Activated CD8-positive, alpha-beta memory T cell treated with anti-CD3 and anti-CD28 coated beads for 1 hour (primary cell): Measurements from ENCODE around the gene KLHL6.
"Not testable (repeated sequence)": the region's sequence is repeated elsewhere in the genome, so short reads cannot be mapped to it uniquely, and the experiment has no call there.

Experiments
- DNase-seq, 2 donors: peaks; one replicate each; pipeline ENCODE4 v3.0.0-alpha.2; 2020; ENCODE audit warnings: low read depth in 1 of 2; ENCODE audit errors: extremely low read depth in 1 of 2

Gene KLHL6

DNA sequence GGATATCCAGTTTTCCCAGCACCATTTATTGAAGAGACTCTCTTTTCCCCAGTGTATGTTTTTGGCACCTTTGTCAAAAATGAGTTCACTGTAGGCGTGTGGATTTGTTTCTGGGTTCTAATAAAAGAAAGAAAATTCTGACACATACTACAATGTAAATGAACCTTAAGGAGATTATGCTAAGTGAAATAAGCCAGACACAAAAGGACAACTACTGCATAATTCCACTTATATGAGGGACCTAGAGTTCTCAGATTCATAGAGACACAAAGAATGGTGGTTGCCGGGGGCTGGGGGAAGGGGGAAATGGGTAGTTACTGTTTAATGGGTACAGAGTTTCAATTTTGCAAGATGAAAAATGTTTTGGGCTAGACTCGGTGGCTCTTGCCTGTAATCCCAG, 14.7 kb upstream of the KLHL6 start:
- not testable (repeated sequence) for DNase-seq

DNA sequence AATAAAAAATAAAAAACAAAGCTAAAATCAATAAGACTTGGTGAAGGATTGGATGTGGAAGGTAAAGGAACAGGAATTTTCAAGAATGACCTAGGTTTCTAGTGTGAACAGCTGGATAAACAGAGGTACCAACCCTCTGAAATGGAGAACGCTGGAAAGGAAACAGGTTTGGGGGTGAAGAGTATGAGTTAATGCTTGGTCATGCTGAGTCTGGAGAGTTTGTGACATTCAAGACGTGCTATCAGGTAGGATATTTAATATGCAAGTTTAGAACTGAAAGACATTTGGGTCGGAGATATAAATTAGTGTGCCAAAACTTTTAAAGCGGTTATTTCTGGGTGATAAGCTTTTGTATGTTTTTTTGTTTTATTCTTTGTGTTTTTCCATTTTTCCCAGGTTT, 11.4 kb upstream of the KLHL6 start:
- no peak for DNase-seq

DNA sequence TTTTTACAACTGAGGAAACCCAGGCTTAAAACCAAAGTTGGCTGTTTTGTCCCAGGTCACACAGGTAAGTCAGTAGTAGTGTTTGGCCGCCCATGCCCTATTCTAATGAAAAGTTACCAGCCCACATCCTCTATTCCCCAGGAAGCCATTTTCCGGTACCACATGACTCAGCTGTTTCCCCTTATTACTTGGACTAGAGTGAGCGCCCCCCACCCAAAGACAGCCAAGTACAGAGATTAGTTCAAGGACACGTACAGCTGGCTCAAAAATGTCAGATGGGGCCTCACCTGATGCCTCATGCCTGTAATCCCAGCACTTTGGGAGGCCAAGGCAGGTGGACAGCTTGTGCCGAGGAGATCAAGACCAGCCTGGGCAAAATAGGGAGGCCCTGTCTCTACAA, 8.5 kb upstream of the KLHL6 start:
- DNase-seq = no peak

DNA sequence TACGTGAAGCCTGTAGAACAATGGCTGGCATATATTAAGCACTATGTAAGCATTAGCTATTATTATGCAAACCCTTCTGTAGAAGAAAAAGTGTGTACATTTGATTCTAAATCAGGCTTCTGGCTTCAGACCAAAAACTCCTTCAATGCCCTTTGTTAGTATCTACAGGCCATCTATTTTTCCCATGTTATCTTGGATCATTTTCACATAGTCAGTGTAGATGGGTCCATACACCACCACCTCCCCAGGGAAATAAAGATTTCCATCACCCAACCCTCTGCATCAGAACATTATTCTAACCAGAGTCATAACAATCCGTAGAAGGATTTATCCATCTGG, 8.0 kb upstream of the KLHL6 start:
- no peak for DNase-seq

DNA sequence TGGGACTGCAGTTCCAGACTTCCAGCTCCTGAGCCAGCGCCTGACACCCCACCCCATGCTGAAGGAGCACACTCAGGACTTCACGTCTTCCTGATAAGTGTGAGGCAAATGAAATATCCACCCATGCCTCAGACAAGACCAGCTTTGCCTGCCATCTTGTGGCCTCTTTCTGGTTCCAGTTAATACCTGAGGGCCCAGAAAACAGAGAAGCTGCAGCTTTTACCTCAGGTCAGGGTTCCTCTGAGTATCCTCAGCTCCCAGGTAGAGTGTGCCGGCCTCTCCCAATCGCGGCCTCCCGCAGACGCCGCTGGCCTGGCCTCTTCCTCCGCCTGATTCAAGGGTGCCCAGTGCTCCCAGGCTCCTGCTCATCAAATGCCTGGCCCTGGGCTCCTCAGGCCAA, 5.1 kb upstream of the KLHL6 start:
- DNase-seq = no peak

DNA sequence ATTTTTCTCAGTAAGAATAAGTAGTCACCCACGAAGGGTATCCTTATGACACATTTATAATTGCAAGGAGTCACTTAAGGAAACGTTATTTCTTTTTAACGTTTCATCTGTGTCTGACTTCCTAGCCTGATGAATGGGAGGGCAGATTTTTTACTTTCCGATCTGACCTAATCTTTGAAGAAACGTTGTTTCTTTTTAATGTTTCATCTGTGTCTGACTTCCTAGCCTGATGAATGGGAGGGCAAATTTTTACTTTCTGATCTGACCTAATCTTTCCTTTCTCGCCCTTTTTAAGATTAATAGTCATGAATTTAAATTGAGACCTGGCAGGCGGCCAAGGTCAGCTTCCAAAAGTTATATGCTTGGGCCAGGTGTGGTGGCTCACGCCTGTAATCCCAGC, 3.0 kb upstream of the KLHL6 start:
- DNase-seq = no peak

DNA sequence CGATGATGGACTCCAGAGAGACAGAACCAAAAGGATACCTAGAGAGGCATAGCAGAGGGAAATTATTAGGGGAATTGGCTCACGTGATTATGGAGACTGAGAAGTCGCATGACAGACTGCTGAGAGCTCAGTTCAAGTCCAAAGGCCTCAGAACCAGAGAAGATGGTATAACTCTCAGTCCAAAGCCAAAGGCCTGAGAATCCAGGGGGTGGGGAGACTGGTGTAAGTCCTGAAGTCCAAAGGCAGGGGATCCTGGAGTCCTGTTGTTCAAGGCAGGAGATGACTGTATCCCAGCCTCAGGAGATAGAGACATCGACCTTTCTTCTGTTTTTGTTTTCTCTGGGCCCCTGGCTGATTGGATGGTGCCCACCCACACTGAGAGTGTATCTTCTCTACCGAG, 1.2 kb upstream of the KLHL6 start:
- DNase-seq = no peak

DNA sequence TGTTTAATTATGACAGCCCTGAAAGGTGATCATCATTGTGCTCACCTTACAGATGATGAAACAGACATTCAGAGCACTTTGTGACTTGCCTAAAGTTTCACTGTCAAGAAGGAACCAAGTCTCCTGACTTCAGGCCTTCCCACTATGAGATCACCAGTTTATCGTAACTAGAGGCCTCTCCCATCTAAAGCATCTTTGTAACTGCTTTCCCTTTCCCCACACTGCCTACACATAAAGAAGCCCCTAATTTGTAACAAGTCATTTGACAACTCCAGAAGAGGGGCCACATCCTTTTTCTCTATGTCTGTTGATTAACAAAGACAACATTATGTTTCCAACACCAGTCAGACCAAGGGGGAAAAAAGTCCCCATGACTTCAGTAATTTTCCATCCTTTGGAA, 1.1 kb downstream of the KLHL6 start:
- DNase-seq = no peak

DNA sequence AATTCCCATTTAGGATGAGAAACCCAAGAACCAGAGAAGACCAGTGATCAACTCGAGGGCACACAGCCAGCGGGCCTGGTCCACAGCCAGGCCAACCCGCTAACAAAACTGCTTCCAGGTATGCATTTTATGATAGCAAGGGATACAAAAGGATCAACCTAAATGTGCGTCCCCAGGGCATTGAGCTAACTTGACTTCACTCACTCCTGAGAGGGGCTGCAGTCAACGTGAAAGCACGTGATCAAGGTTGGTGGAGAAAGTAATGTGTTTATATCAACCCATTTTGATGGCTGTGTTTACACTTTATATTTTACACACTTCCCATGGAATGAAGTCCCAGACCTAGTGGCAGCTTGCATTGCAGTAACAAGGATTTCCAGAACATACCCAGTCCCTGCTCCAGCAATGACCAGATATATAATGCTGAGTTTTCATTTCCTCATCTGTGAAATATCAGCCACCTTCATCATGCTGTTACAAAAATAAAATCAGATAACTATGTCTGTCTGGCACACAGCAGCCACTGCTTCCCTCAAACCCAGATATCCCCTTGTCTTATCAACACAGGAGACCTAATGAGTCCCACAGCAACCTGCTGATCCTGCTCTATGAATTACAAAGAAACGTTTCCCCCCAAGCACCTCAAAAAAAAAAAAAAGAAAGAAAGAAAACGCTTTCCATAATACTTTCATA, 2.0 kb downstream of the KLHL6 start:
- DNase-seq = no peak

DNA sequence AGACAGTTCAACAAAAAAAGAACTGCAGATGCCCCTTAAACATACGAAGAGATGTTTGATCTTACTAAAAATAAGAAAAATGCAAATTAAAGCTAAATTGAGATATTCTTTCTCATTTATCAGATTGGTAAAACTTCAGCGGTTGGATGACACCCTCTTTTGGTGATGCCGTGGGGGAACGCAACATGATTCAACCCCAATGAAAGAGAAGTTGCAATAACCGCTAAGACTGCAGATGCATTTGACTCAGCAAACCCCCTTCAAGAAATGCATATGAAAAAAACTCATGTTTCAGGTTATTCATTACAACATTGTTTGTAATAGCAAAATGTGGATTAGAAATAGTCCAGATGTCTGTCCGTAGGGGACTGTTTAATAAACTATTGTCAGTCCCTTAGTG, 3.6 kb downstream of the KLHL6 start:
- no peak for DNase-seq

DNA sequence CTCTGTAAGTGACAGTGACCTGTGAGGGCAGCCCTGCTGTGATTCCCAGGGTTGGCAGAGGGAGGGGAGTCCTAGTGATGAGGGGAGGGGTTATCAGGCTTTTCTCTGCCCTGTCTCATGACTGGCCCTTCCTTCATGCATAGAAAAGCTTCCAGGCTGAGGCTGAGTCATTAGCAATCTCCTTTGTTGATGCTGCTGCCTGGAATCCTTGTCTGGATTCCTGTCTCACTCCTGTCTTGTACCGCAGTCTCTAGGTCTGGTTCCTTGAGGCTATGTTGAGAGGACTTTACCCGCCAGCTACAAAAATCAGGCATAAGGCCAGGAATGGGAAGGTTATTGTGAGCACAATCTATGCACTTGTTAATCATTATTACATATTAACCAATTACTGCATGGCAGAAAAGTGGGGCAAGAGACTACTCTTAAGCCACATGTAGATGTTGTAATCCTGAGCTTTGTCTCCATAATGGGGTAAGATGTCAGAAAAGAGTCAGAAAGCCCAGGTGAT, 7.2 kb downstream of the KLHL6 start:
- no peak for DNase-seq

DNA sequence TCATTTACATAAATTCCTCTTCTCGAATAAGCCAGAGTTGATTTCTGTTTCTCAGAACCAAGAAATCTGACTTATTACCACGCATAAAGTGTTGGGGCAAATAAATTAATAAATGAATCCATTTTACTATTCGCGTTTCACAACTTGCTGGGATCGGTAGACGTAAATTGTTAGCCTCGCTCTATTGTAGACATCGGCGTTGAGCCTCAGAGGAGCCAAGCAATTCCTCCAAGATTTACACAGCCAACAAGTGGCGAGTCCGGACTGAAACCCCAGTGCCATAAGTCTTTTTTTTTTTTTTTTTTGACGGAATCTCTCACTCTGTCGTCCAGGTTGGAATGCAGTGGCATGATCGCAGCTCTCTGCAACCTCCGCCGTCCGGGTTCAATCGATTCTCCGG, 8.9 kb downstream of the KLHL6 start:
- no peak for DNase-seq

DNA sequence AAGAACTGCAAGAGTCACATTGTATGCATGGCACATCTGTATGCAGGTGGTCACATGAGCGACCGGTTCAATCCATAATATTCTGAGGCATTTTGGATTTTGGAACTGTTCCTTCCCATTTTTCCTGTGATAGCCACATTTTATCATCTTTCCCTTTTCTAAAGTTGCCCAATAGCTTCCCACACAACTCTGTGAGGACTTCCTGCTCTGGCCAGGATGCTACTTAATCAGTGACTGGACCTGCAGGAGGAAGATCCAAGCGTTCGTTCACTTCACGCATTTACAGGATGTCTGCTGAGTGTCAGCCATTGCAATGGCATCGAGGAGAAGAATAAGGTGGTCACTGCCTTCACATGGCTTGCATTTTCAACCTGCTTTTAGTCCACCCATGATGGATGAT, 9.8 kb downstream of the KLHL6 start:
- no peak for DNase-seq

DNA sequence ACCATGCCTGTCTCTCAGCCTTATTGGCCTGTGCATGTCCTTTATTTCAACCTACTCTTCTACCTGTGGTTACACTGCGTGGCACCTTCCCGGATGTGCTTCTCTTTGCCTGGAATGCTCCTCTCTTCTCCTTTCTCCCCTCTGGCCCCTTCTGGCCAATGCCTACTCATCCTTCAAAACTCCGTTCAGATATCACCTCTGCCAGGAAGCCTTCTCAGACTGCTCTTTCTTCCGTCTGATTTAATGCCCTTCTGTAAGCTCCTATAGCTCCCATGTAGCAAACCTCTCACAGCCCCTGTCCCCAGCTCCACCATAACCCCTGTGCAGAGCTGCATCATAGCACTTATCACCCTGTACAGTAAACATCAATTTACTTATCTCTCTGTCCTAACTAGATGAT, 13.2 kb downstream of the KLHL6 start:
- no peak for DNase-seq

DNA sequence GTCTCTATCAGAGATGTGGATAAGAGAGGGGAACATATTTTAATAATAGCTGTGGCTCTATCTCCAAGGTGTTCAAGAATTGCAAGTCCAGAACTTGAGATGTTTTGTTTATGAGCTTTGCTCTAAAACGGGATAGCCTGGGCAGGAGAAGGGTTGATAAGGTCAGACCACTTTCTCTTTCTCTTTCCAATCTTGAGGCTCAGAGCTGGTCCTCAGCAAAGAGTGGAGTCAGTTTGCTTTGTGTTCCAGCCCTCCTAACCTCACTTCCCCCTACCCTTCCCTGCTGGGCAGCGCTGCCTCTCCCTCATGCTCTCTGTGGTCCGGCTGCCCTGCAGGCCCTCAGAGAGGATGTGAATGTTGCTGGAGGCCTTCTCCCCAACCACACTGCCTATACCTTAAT, 13.8 kb downstream of the KLHL6 start:
- no peak for DNase-seq

DNA sequence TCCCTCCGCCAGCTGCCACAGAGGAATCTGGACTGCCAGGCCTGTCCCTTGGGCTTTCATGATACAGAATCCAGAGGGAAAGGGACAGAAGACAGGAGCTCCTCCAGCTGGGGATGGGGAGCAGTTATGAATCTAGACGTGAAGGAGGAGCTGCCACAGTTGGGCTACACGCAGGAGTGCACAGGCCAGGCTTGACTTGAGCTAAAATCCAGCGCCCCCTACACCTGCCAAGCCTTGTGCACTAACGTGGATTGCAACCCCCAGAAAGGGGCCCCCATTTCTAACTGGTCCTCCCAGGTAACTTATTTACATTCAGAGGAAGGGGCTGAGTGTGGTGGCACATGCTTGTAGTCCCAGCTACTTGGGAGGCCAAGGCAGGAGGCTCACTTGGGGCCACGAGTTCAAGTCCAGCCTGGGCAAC, 14.3 kb downstream of the KLHL6 start:
- DNase-seq = no peak

DNA sequence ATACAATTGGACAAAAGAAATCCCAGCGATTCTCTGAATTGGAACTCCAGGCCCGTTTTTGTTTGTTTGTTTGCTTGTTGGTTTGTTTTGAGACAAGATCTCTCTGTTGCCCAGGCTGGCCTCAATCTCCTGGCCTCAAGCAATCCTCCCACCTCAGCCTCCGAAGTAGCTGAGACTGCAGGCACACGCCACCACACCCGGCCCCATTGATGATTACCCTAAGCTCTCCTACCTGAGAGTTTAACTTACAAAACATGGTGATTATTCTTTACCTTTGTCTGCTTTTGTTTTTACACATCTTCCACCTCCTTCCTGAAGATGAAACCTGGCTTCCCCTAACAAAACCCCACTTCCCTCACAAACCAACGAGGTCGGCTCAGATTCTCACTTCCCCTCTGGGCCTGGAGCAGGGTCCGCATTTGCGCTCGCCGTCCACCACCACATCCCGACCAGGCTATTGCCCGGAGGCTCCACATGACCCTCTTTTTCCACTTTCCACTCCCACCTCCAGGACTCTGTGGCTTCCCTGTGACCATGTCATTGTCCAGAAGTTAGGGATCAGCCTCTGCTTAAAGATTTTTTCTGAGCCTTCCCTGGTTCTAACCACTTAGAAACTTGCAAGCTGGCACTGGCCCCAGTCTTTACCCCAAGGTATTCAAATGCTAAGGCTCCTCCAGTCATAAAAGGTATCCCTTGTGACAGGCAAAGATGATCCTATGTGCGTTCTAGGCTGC, 14.8 kb downstream of the KLHL6 start:
- DNase-seq = no peak

DNA sequence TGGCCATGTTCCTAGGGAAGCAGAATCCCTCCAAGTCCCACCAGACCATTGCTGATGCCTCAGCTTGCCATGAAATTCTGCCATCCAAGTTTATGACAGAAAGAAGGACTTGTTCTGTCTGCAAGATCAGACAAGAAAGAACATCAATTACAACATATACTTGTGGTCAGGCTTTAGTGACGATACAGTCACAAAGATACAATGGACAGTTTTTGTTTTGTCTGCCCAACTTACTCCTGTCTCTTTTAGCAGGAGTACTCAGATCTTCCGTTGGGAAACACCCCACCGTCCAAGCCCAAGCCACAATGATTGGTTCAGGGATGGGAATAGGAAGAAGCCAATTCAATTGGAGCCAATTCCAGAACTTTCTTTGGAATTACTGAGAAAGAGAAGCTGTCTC, 15.7 kb downstream of the KLHL6 start:
- DNase-seq = no peak

DNA sequence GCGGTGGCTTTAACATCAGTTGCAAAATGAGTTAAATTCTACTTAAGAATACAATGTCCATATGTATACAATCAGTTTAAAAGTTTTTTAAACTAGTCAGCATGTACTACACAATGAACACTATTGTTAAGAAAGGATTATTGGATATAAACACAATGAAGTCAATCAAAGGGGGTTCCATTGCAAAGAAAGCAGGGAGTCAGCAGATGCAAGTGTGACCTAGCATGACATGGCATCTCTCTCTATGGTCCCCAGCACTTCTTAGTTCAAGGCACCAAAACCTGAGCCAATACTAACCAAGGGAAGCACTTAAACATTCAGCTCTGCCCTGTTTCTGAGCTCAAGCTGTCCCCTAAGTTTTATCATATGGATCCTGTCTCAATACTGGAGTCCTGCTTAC, 17.0 kb downstream of the KLHL6 start:
- DNase-seq = no peak

DNA sequence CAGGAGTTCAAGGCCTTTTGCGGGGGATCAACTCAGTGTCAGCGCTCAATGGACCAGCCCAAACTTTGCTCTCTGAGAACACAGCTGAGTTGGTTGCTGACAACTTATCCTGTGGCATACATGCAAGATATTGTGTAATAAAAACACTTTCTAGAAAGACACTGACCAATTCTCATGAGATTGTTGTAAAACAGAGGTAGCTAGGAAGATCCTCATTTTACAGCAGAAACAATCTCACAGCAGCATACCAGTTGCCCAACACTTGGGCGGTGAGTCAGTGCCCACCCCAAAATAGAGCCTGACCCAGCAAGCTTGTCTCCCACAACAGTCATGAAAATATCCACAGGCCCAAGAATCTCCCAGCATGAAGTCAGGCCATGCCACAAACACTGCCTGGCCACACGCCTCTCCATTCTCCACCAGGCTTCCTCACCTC, 18.2 kb downstream of the KLHL6 start:
- DNase-seq = no peak

DNA sequence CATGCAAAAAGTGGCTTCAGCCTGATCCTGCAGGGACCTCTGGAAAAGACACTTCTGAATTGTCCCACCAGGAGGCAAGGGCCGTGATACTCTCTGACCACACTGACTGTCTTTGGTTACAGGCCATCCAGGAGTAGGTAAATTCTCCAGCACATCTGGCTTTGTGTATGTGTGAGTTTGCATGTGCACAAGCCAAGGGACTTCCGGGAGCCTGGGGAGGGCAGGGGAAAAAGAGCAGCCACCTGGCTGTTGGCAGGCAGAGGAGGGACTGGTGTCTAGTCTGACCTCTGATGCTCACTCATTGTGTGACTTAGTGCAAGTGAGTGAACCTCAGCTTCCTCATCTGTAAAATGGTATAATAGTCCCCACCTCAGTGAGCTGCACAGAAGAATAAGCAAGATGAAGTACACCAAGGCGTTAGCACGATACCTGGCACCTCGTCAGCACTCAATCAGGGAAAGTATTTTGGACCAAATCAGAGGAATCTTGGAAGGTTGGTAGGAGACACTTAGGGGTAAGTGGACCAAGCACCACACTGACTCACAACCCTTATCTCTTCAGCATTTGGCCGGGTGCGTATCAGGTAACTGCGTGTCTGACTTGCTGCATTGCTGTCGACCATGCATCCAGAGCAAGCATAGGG, 19.1 kb downstream of the KLHL6 start:
- DNase-seq = no peak

DNA sequence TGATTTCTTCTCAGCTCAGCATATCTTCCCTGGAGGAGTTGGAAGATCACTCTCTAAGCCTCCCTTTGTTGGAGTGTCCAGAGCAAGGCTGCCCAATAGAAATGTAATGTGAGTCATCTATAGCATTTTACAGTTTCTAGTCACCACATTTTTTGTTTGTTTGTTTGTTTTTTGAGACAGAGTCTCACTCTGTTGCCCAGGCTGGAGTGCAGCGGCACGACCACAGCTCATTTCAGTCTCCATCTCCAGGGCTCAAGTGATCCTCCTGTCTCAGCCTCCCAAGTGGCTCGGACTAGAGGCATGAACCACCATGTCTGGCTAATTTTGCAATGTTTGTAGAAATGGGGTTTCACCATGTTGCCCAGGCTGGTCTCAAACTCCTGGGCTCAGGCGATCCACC, 21.3 kb downstream of the KLHL6 start:
- no peak for DNase-seq
